Measurements from ENCODE around the gene TIMP3.
"Not testable (repeated sequence)": the region's sequence is repeated elsewhere in the genome, so short reads cannot be mapped to it uniquely, and the experiment has no call there.

The TIMP3 gene

GRCh38 chr22:32858121-32858703 is 56.7 kb downstream of the TIMP3 start:
- no peak for DNase-seq

GRCh38 chr22:32858957-32859356 is 57.5 kb downstream of the TIMP3 start:
- DNase-seq = no peak

GRCh38 chr22:32859743-32860142 is 58.2 kb downstream of the TIMP3 start:
- no peak for DNase-seq

- DNase-seq = no peak
Observed at GRCh38 chr22:32861330-32861729, 59.8 kb downstream of the TIMP3 start.

- no peak for DNase-seq
Observed at GRCh38 chr22:32862083-32862482, 60.6 kb downstream of the TIMP3 start.

GRCh38 chr22:32862936-32863661 is 61.6 kb downstream of the TIMP3 start:
- no peak for DNase-seq

GRCh38 chr22:32864041-32864440 is 62.5 kb downstream of the TIMP3 start:
- no peak for DNase-seq

- DNase-seq = no peak
Observed at GRCh38 chr22:32864596-32864995, 63.1 kb downstream of the TIMP3 start.

- DNase-seq = no peak
Observed at GRCh38 chr22:32866953-32867352, 65.4 kb downstream of the TIMP3 start.

GRCh38 chr22:32868946-32869345 is 67.4 kb downstream of the TIMP3 start:
- DNase-seq = no peak

GRCh38 chr22:32870474-32870873 is 69.0 kb downstream of the TIMP3 start:
- no peak for DNase-seq

GRCh38 chr22:32873604-32874003 is 72.1 kb downstream of the TIMP3 start:
- DNase-seq = not testable (repeated sequence)

- no peak for DNase-seq
Observed at GRCh38 chr22:32874385-32874784, 72.9 kb downstream of the TIMP3 start.

- DNase-seq = no peak
Observed at GRCh38 chr22:32874976-32875375, 73.5 kb downstream of the TIMP3 start.

GRCh38 chr22:32876516-32876915 is 75.0 kb downstream of the TIMP3 start:
- DNase-seq = no peak

GRCh38 chr22:32877196-32877595 is 75.7 kb downstream of the TIMP3 start:
- DNase-seq = no peak

GRCh38 chr22:32879550-32879949 is 78.0 kb downstream of the TIMP3 start:
- no peak for DNase-seq

- no peak for DNase-seq
Observed at GRCh38 chr22:32880061-32880460, 78.6 kb downstream of the TIMP3 start.

- no peak for DNase-seq
Observed at GRCh38 chr22:32880505-32880892, 79.0 kb downstream of the TIMP3 start.

- no peak for DNase-seq
Observed at GRCh38 chr22:32880893-32881596, 79.5 kb downstream of the TIMP3 start.

GRCh38 chr22:32882360-32882755 is 80.9 kb downstream of the TIMP3 start:
- DNase-seq = no peak

GRCh38 chr22:32882774-32883530 is 81.4 kb downstream of the TIMP3 start:
- DNase-seq = no peak

- no peak for DNase-seq
Observed at GRCh38 chr22:32887324-32887980, 85.9 kb downstream of the TIMP3 start.
